IPS-15b (cell line): ENCODE data around the gene DUXB.
A peak's percentile ranks its signal among the peaks of the same experiment; 100 is the strongest.

Experiments
- H3K27me3 ChIP-seq: one replicate; pipeline ENCODE4 v1.6.1; 2013; ENCODE audit warnings: low read length; ENCODE audit not compliant: control insufficient read depth, insufficient read depth
- H3K36me3 ChIP-seq: one replicate; pipeline ENCODE4 v1.6.1; 2013; ENCODE audit warnings: low read length; ENCODE audit not compliant: control insufficient read depth, insufficient read depth
- H3K4me1 ChIP-seq: one replicate; pipeline ENCODE4 v1.6.1; 2013; ENCODE audit warnings: mild to moderate bottlenecking, low read length; ENCODE audit not compliant: control insufficient read depth, insufficient read depth
- H3K4me3 ChIP-seq: one replicate; pipeline ENCODE4 v1.5.1; 2013; ENCODE audit warnings: low read depth, low read length
- H3K9ac ChIP-seq: one replicate; pipeline ENCODE4 v1.6.1; 2013; ENCODE audit warnings: low read depth, mild to moderate bottlenecking, low read length
- H3K9me3 ChIP-seq: one replicate; pipeline ENCODE4 v1.6.1; 2013; ENCODE audit warnings: mild to moderate bottlenecking, low read length; ENCODE audit not compliant: control insufficient read depth, insufficient read depth

The DUXB gene

DNA sequence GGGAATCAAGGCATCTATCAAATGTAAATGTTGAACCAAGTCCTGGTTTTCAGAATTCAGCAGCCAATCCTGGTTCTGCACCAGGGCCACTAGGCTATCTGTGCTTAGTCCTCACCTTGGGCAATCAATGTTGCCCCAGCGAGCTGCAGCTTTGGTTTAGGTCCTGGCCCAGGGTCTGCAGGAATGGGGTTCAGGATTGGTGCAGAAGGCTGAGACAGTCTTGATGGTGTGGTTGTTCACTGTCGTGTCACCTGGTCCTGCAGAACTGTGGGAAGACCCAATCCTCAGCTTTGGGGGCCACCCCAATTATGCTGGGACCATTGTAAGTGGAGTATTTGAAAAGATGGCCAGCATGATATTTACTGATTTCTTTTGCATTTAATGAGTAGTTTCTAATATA lies 43.1 kb downstream of the DUXB start:
- H3K36me3 ChIP-seq, result peaks cover 19% of the 10 kb centered on the region
- no peak overlapping the region for H3K9ac ChIP-seq
- no peaks in the 10 kb centered on the region for H3K4me1 ChIP-seq
- no peak overlapping the region for H3K4me3 ChIP-seq
- no peaks in the 10 kb centered on the region for H3K9me3 ChIP-seq
- H3K27me3 ChIP-seq, result no peaks in the 10 kb centered on the region

DNA sequence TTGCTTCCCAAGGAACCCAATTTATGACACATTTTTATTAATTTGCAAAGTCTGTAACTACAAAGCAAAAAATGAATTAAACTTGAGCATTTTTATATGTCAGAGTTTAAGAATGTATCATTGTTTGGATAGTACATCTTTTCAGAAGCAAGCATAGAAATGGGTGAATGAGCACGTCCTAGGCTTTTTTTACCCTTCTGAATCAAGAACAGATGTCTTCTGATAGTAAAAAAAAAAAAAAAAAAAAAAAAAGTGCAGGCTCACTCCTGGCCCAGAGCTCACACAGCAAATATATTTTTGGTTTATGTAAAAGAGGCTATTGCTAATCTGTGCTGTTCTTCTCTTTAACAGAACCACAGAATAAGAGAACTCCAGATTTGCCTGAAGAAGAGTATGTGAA lies 47.3 kb downstream of the DUXB start:
- no peak overlapping the region for H3K9ac ChIP-seq
- peaks cover 19% of the 10 kb centered on the region for H3K36me3 ChIP-seq
- no peak overlapping the region for H3K4me3 ChIP-seq
- H3K9me3 ChIP-seq, result no peaks in the 10 kb centered on the region
- peaks cover 4% of the 10 kb centered on the region for H3K4me1 ChIP-seq
- no peaks in the 10 kb centered on the region for H3K27me3 ChIP-seq

GRCh38 chr16:75648265-75649076 lies 52.8 kb downstream of the DUXB start:
- Histone ChIP-seq H3K4me1 (peaks cover 8% of the 10 kb centered on the region), H3K36me3 (no peaks in the 10 kb centered on the region), H3K4me3 (peak overlapping the region; percentile 96), H3K9me3 (no peaks in the 10 kb centered on the region), H3K9ac (peak overlapping the region; percentile 88), H3K27me3 (no peaks in the 10 kb centered on the region)

GRCh38 chr16:75647492-75648264 lies 53.6 kb downstream of the DUXB start, which contains the start of the genes KARS1 and TERF2IP:
TSS of gene KARS1 (minus strand) at chr16:75647665. CDS start at chr16:75647639, 26 bp downstream.
TSS of gene TERF2IP (plus strand) at chr16:75647773. CDS start at chr16:75647883, 110 bp downstream.
- H3K36me3 ChIP-seq, result no peaks in the 10 kb centered on the region
- peak within 1 kb of the TSS; percentile 96 for H3K4me3 ChIP-seq
- peak within 1 kb of the TSS; percentile 97 for H3K9ac ChIP-seq
- H3K27me3 ChIP-seq, result no peaks in the 10 kb centered on the region
- H3K9me3 ChIP-seq, result no peaks in the 10 kb centered on the region
- H3K4me1 ChIP-seq, result peaks cover 8% of the 10 kb centered on the region

- Histone ChIP-seq H3K4me1 (peaks cover 8% of the 10 kb centered on the region), H3K27me3 (no peaks in the 10 kb centered on the region), H3K36me3 (no peaks in the 10 kb centered on the region), H3K4me3 (peak overlapping the region; percentile 96), H3K9ac (peak overlapping the region; percentile 97), H3K9me3 (no peaks in the 10 kb centered on the region)
Measured at GRCh38 chr16:75647112-75647491, 54.2 kb downstream of the DUXB start.

- Histone ChIP-seq H3K27me3 (no peaks in the 10 kb centered on the region), H3K4me3 (no peak overlapping the region), H3K4me1 (peaks cover 4% of the 10 kb centered on the region), H3K9ac (no peak overlapping the region), H3K9me3 (no peaks in the 10 kb centered on the region), H3K36me3 (peaks cover 18% of the 10 kb centered on the region)
Measured at GRCh38 chr16:75644240-75645012, 56.8 kb downstream of the DUXB start.
